ENCODE measurements around the gene ATAD1.
A peak's percentile ranks its signal among the peaks of the same experiment; 100 is the strongest.

ATAD1 gene

GRCh38 chr10:87713707-87714106, 104.3 kb downstream of the ATAD1 start:
- DNase-seq, result no peak

- no peak for DNase-seq
Measured at GRCh38 chr10:87712913-87713616, 105.0 kb downstream of the ATAD1 start.

- DNase-seq, result no peak
Measured at GRCh38 chr10:87707254-87707653, 110.8 kb downstream of the ATAD1 start.

GRCh38 chr10:87706731-87707130, 111.3 kb downstream of the ATAD1 start:
- peak; percentile 14 for DNase-seq

- peak; percentile 75 for DNase-seq
Measured at GRCh38 chr10:87705339-87705738, 112.7 kb downstream of the ATAD1 start.

GRCh38 chr10:87703771-87704170, 114.3 kb downstream of the ATAD1 start:
- DNase-seq, result no peak

GRCh38 chr10:87702973-87703294, 115.1 kb downstream of the ATAD1 start:
- DNase-seq, result no peak

GRCh38 chr10:87702260-87702972, 115.6 kb downstream of the ATAD1 start:
- no peak for DNase-seq
